Measurements from ENCODE around the gene PDGFRB.

Gene PDGFRB

GRCh38 chr5:150077996-150078801 lies 77.4 kb downstream of the PDGFRB start:
- DNase-seq = no peak
- no peak overlapping the region for H3K4me3 ChIP-seq (ENCODE audit: low read depth, low read length)
- no peak overlapping the region for H3K27ac ChIP-seq
- in situ Hi-C loops (cut with HindIII; ENCODE audit: low pct_ligation_motif_present, low sequenced_read_pairs) = no loop called here
- no peaks in the 10 kb centered on the region for H3K27me3 ChIP-seq (replicated peaks)
- H3K36me3 ChIP-seq (replicated peaks) = no peaks in the 10 kb centered on the region
- TF ChIP-seq CTCF (IDR thresholded peaks at IDR 0.05; ENCODE audit: low read depth, low read length, missing control alignments) = no peak

DNA sequence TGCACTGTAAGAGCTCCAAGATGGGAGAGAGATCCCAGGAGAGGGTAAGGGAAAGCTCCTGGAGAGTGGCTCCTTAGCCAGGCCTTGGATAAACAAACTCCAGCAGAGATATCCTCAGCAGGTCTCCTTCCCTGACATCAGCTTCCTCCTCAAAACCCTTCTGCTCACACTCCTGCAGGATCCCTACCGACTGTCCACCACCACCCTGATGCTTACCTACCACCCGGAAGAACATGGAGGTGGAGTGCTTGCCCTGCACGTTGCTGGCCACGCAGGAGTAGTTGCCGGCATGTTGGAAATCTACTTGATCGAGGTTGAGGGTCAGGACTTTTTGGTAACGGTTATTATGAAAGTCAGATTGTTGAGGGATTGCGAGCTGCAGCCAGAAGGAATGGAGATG lies 78.6 kb downstream of the PDGFRB start:
- no peak for DNase-seq
- Histone ChIP-seq H3K4me3 (ENCODE audit: low read depth, low read length) (no peak overlapping the region), H3K27ac (no peak overlapping the region), H3K27me3 (replicated peaks) (no peaks in the 10 kb centered on the region), H3K36me3 (replicated peaks) (no peaks in the 10 kb centered on the region)
- in situ Hi-C loops (cut with HindIII; ENCODE audit: low pct_ligation_motif_present, low sequenced_read_pairs) = no loop called here
- no peak for TF ChIP-seq CTCF (IDR thresholded peaks at IDR 0.05; ENCODE audit: low read depth, low read length, missing control alignments)

DNA sequence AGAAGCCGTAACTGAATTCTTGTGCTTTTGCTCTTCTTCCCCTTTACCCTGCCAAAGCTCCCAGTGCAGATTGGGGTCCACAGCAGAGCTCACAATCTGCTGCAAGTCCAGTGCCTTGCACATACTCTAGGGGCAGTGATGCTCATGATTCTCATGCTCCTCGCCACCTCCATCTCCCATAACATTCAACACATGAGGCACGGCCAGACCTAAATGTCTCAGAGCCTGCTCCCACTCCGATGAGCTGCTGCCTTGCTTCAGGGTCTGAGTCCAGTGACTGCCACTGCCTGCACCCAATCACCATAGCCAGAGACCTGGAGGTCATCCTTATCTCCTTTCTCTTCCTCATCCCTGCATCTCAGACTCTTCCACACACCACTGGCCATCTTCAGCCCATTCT lies 79.8 kb downstream of the PDGFRB start:
- in situ Hi-C loops (cut with HindIII; ENCODE audit: low pct_ligation_motif_present, low sequenced_read_pairs) = no loop called here
- H3K36me3 ChIP-seq (replicated peaks) = no peaks in the 10 kb centered on the region
- H3K27ac ChIP-seq = no peak overlapping the region
- H3K4me3 ChIP-seq (ENCODE audit: low read depth, low read length) = no peak overlapping the region
- TF ChIP-seq CTCF (IDR thresholded peaks at IDR 0.05; ENCODE audit: low read depth, low read length, missing control alignments) = no peak
- H3K27me3 ChIP-seq (replicated peaks) = no peaks in the 10 kb centered on the region
- no peak for DNase-seq

DNA sequence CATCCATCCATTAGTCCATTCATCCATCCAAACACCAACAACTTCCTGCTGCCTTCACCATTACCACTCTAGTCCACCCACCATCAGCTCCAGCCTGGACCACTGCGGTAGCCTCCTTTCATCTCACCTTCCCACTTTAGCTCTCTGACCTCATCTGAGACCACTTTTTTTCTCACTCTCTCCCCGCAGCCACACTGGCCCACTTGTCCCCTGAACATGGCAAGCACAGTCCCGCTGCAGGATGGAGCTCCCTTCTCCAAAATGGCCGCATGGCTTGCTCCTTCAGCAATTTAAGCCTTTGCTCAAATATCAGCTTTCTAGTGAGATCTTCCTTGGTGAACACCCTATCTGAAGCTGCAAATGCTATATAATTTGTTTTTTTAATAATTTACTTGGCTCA lies 80.4 kb downstream of the PDGFRB start:
- no peak for DNase-seq
- Histone ChIP-seq H3K36me3 (replicated peaks) (no peaks in the 10 kb centered on the region), H3K4me3 (ENCODE audit: low read depth, low read length) (no peak overlapping the region), H3K27me3 (replicated peaks) (no peaks in the 10 kb centered on the region), H3K27ac (no peak overlapping the region)
- no peak for TF ChIP-seq CTCF (IDR thresholded peaks at IDR 0.05; ENCODE audit: low read depth, low read length, missing control alignments)
- in situ Hi-C loops (cut with HindIII; ENCODE audit: low pct_ligation_motif_present, low sequenced_read_pairs) = no loop called here

- no peak overlapping the region for H3K4me3 ChIP-seq (ENCODE audit: low read depth, low read length)
- no peaks in the 10 kb centered on the region for H3K27me3 ChIP-seq (replicated peaks)
- no peak for TF ChIP-seq CTCF (IDR thresholded peaks at IDR 0.05; ENCODE audit: low read depth, low read length, missing control alignments)
- DNase-seq = no peak
- H3K27ac ChIP-seq = no peak overlapping the region
- in situ Hi-C loops (cut with HindIII; ENCODE audit: low pct_ligation_motif_present, low sequenced_read_pairs) = no loop called here
- H3K36me3 ChIP-seq (replicated peaks) = no peaks in the 10 kb centered on the region
Observed at GRCh38 chr5:150073677-150074076, 82.0 kb downstream of the PDGFRB start.

All from brain microvascular endothelial cell (primary cell).